ENCODE measurements around the gene THSD4.

Gene THSD4

GRCh38 chr15:71273731-71274447 lies 158.6 kb downstream of the THSD4 start:
- H3K4me3 ChIP-seq (replicated peaks; ENCODE audit: low read depth, low read length), result no peak overlapping the region
- TF ChIP-seq CTCF (IDR thresholded peaks at IDR 0.05; ENCODE audit: low read length, missing control alignments), result no peak
- DNase-seq (ENCODE audit: low read depth), result no peak

- no peak for TF ChIP-seq CTCF (IDR thresholded peaks at IDR 0.05; ENCODE audit: low read length, missing control alignments)
- no peak overlapping the region for H3K4me3 ChIP-seq (replicated peaks; ENCODE audit: low read depth, low read length)
- no peak for DNase-seq (ENCODE audit: low read depth)
Observed at GRCh38 chr15:71274448-71274798, 159.2 kb downstream of the THSD4 start.

GRCh38 chr15:71275098-71275497 lies 159.8 kb downstream of the THSD4 start:
- DNase-seq (ENCODE audit: low read depth), result peak; percentile 77
- TF ChIP-seq CTCF (IDR thresholded peaks at IDR 0.05; ENCODE audit: low read length, missing control alignments), result no peak
- H3K4me3 ChIP-seq (replicated peaks; ENCODE audit: low read depth, low read length), result no peak overlapping the region

- H3K4me3 ChIP-seq (replicated peaks; ENCODE audit: low read depth, low read length), result no peak overlapping the region
- TF ChIP-seq CTCF (IDR thresholded peaks at IDR 0.05; ENCODE audit: low read length, missing control alignments), result no peak
- no peak for DNase-seq (ENCODE audit: low read depth)
Observed at GRCh38 chr15:71275566-71276335, 160.5 kb downstream of the THSD4 start.

GRCh38 chr15:71276336-71276665 lies 161.0 kb downstream of the THSD4 start:
- TF ChIP-seq CTCF (IDR thresholded peaks at IDR 0.05; ENCODE audit: low read length, missing control alignments), result no peak
- DNase-seq (ENCODE audit: low read depth), result no peak
- no peak overlapping the region for H3K4me3 ChIP-seq (replicated peaks; ENCODE audit: low read depth, low read length)

GRCh38 chr15:71278989-71279756 lies 163.9 kb downstream of the THSD4 start:
- H3K4me3 ChIP-seq (replicated peaks; ENCODE audit: low read depth, low read length), result no peak overlapping the region
- no peak for TF ChIP-seq CTCF (IDR thresholded peaks at IDR 0.05; ENCODE audit: low read length, missing control alignments)
- DNase-seq (ENCODE audit: low read depth), result peak; percentile 98

Data from fibroblast of pulmonary artery (primary cell).